Activated T-helper 17 cell treated with anti-CD3 and anti-CD28 coated beads, Interleukin-2, amount 50 U/mL, for 72 hours (primary cell): ENCODE data around the gene CCDC30. TPM values are rescaled to one million over a fixed set of nuclear protein-coding genes. Genes with fewer than 3 reads are reported as not detected.
"Not testable (repeated sequence)": the region's sequence is repeated elsewhere in the genome, so short reads cannot be mapped to it uniquely, and the experiment has no call there.

Experiments
- ATAC-seq: fragments of 150-1000 bp; cut with Tn5 transposase; replicated peaks from 2 replicates; pipeline ENCODE4 v1.10.0; 2021; ENCODE audit warnings: mild to moderate bottlenecking, moderate library complexity
- H3K27ac Mint-ChIP-seq: one replicate; pipeline ENCODE4 v1.8.0; 2022; ENCODE audit warnings: mixed read lengths
- H3K27me3 Mint-ChIP-seq: one replicate; pipeline ENCODE4 v1.8.0; 2022; ENCODE audit warnings: mixed read lengths
- H3K36me3 Mint-ChIP-seq: one replicate; pipeline ENCODE4 v1.8.0; 2022; ENCODE audit warnings: low read depth, mild to moderate bottlenecking, mixed read lengths
- H3K4me1 Mint-ChIP-seq: one replicate; pipeline ENCODE4 v1.8.0; 2022; ENCODE audit warnings: mixed read lengths
- H3K4me3 Mint-ChIP-seq: one replicate; pipeline ENCODE4 v1.8.0; 2022; ENCODE audit warnings: mild to moderate bottlenecking, mixed read lengths
- H3K9me3 Mint-ChIP-seq: one replicate; pipeline ENCODE4 v1.8.0; 2022; ENCODE audit warnings: mixed read lengths
- total RNA-seq, 2 donors: library from RNA; stranded (reverse); gene quantifications; one replicate each; pipeline ENCODE4 v1.2.3, GENCODE V29; 2022

CCDC30 gene
- total RNA-seq, 2 donors from 2014 or later = 2.4 to 5.2 TPM

GRCh38 chr1:42469727-42470126, 6.6 kb downstream of the CCDC30 start:
- peak; percentile 24 for ATAC-seq
- Mint-ChIP-seq H3K4me3 (no peak overlapping the region), H3K27ac (no peak overlapping the region), H3K27me3 (no peaks in the 10 kb centered on the region), H3K4me1 (no peaks in the 10 kb centered on the region), H3K36me3 (no peaks in the 10 kb centered on the region), H3K9me3 (no peaks in the 10 kb centered on the region)

DNA sequence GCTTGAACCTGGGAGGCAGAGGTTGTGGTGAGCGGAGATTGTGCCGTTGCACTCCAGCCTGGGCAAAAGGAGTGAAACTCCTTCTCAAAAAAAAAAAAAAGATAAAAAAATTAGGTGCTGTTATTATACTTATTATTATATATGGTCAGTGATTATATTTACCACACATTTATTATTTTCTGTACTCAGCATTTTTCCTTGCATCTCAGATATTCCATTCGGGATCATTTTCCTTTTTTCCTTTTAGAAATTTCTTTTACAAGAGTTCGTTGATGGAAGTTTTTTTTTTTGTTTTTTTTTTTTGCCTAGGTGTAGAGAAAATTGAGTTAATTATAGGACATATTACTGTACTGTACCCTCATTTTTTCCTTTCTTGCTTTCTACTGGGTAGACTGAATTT, 13.5 kb downstream of the CCDC30 start:
- Mint-ChIP-seq H3K9me3 (no peaks in the 10 kb centered on the region), H3K36me3 (no peaks in the 10 kb centered on the region), H3K27me3 (no peaks in the 10 kb centered on the region), H3K4me1 (no peaks in the 10 kb centered on the region), H3K4me3 (no peak overlapping the region), H3K27ac (no peak overlapping the region)
- no peak for ATAC-seq

DNA sequence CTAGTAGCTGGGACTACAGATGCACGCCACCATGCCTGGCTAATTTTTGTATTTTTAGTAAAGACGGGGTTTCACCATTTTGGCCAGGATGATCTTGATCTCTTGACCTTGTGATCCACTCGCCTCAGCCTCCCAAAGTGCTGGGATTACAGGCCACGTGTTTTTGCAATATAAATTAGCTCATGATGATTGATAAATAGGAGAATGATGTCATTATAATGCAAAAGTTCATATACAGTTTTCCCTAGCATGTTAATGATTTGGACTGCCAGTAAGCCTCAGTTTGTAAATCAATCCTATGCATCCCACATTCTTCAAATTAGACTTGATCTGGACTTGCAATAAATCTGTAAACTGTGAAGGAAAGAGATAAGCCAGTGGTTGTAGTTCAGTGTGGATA, 14.3 kb downstream of the CCDC30 start:
- not testable (repeated sequence) for H3K4me1 Mint-ChIP-seq, H3K4me3 Mint-ChIP-seq, H3K36me3 Mint-ChIP-seq, H3K27me3 Mint-ChIP-seq, H3K27ac Mint-ChIP-seq, ATAC-seq, H3K9me3 Mint-ChIP-seq

- Mint-ChIP-seq H3K4me1 (no peaks in the 10 kb centered on the region), H3K36me3 (peaks cover 6% of the 10 kb centered on the region), H3K9me3 (no peaks in the 10 kb centered on the region), H3K4me3 (no peak overlapping the region), H3K27me3 (no peaks in the 10 kb centered on the region), H3K27ac (no peak overlapping the region)
- no peak for ATAC-seq
Observed at GRCh38 chr1:42477775-42478174, 14.7 kb downstream of the CCDC30 start.

- no peaks in the 10 kb centered on the region for H3K4me1 Mint-ChIP-seq
- ATAC-seq = peak; percentile 29
- H3K9me3 Mint-ChIP-seq = no peaks in the 10 kb centered on the region
- H3K4me3 Mint-ChIP-seq = no peak overlapping the region
- H3K27me3 Mint-ChIP-seq = no peaks in the 10 kb centered on the region
- H3K36me3 Mint-ChIP-seq = peaks cover 14% of the 10 kb centered on the region
- H3K27ac Mint-ChIP-seq = no peak overlapping the region
Observed at GRCh38 chr1:42479621-42480020, 16.5 kb downstream of the CCDC30 start.

DNA sequence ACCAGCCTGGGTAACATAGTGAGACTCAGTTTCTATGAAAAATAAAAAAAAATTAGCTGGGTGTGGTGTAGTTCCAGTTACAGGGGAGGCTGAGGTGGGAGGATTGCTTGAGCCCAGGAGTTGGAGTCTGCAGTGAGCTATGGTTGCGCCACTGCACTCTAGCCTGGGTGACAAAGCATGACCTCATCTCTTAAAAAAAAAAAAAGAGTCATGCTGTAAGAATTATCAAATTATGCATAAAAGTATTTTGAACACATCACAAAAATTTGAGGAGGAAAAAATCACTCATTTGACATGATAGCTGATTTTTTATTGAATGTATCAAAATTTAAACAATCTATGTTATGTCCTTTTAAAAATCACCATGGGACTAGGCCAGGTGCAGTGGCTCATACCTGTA, 17.8 kb downstream of the CCDC30 start:
- no peaks in the 10 kb centered on the region for H3K4me1 Mint-ChIP-seq
- H3K36me3 Mint-ChIP-seq = peaks cover 20% of the 10 kb centered on the region
- no peaks in the 10 kb centered on the region for H3K9me3 Mint-ChIP-seq
- ATAC-seq = no peak
- H3K4me3 Mint-ChIP-seq = no peak overlapping the region
- no peaks in the 10 kb centered on the region for H3K27me3 Mint-ChIP-seq
- no peak overlapping the region for H3K27ac Mint-ChIP-seq

GRCh38 chr1:42482635-42483153, 19.6 kb downstream of the CCDC30 start:
- no peak for ATAC-seq
- H3K36me3 Mint-ChIP-seq = peaks cover 20% of the 10 kb centered on the region
- H3K4me3 Mint-ChIP-seq = no peak overlapping the region
- no peaks in the 10 kb centered on the region for H3K9me3 Mint-ChIP-seq
- no peaks in the 10 kb centered on the region for H3K4me1 Mint-ChIP-seq
- no peak overlapping the region for H3K27ac Mint-ChIP-seq
- H3K27me3 Mint-ChIP-seq = no peaks in the 10 kb centered on the region

DNA sequence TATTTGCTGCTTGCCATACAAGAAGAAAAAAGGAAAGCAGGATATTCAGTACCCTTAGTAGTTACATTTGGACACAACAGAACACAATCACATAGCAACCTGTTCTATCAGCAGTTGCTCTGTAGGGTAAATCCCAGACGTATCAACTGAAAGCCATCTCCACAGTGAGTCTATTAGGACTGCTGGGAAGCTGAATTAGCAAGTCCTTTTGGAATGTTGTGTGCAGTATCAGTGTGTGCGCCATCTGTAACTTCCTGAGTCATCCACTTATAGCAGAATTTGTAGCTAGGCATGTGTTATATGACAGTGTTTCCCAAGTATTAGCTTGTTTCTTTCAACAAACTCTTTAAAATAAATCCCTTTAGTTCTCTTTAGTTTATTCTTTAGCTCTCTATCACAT, 21.3 kb downstream of the CCDC30 start:
- Mint-ChIP-seq H3K27me3 (no peaks in the 10 kb centered on the region), H3K36me3 (peaks cover 20% of the 10 kb centered on the region), H3K9me3 (no peaks in the 10 kb centered on the region), H3K27ac (no peak overlapping the region), H3K4me1 (no peaks in the 10 kb centered on the region), H3K4me3 (no peak overlapping the region)
- ATAC-seq = no peak

DNA sequence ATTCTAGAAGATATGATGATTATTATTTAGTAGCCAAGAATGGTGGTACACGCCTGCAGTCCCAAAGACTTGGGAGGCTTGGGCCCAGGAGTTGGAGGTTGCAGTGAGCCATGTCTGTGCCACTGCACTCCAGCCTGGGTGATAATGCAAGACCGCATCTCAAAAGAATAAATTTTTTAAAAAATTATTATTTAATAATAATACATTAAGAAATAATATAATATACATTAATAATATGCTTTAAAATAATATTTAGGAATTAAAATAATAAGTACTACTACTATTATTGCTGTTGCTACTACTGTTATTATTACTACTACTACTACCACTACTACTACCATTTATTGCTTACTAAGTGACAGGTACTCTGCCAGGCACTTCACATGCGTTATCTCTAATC, 27.2 kb downstream of the CCDC30 start:
- Mint-ChIP-seq H3K4me3 (no peak overlapping the region), H3K4me1 (no peaks in the 10 kb centered on the region), H3K27me3 (no peaks in the 10 kb centered on the region), H3K9me3 (no peaks in the 10 kb centered on the region), H3K27ac (no peak overlapping the region), H3K36me3 (peaks cover 2% of the 10 kb centered on the region)
- ATAC-seq = no peak

DNA sequence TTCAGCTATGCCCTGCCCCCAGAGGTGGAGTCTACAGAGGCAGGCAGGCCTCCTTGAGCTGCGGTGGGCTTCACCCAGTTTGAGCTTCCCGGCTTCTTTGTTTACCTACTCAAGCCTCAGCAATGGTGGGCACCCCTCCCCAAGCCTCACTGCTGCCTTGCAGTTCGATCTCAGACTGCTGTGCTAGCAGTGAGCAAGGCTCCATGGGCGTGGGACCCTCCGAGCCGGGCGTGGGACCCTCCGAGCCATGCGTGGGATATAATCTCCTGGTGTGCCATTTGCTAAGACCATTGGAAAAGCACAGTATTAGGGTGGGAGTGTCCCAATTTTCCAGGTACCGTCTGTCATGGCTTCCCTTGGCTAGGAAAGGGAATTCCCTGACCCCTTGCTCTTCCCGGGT, 38.9 kb downstream of the CCDC30 start:
- not testable (repeated sequence) for H3K4me3 Mint-ChIP-seq, H3K27ac Mint-ChIP-seq, H3K4me1 Mint-ChIP-seq, ATAC-seq, H3K27me3 Mint-ChIP-seq, H3K9me3 Mint-ChIP-seq
- H3K36me3 Mint-ChIP-seq = peaks cover 26% of the 10 kb centered on the region

GRCh38 chr1:42504535-42505128, 41.5 kb downstream of the CCDC30 start:
- Mint-ChIP-seq H3K4me3 (no peak overlapping the region), H3K9me3 (peaks cover 8% of the 10 kb centered on the region), H3K27ac (no peak overlapping the region), H3K4me1 (no peaks in the 10 kb centered on the region), H3K36me3 (peaks cover 26% of the 10 kb centered on the region), H3K27me3 (no peaks in the 10 kb centered on the region)
- no peak for ATAC-seq

DNA sequence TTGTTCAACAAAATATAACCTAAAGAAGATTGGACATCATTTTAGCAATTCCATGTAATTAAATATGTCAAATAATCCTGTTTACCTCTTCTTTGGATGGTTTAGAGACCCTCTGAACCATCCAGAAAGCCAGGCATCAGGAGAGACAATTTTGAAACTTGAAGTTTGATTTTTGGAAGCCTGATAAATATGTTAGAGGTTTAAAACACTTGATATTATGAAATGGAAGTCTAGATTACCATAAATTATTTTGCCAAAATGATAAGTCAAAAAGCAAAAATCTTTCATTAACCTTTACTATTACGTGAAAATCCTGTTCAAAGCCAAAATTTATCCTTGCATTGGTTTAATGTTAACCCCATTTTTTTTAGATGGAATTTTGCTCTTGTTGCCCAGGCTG, 43.5 kb downstream of the CCDC30 start:
- no peak overlapping the region for H3K4me3 Mint-ChIP-seq
- peaks cover 12% of the 10 kb centered on the region for H3K9me3 Mint-ChIP-seq
- H3K36me3 Mint-ChIP-seq = peaks cover 17% of the 10 kb centered on the region
- no peaks in the 10 kb centered on the region for H3K4me1 Mint-ChIP-seq
- ATAC-seq = no peak
- H3K27ac Mint-ChIP-seq = no peak overlapping the region
- H3K27me3 Mint-ChIP-seq = no peaks in the 10 kb centered on the region

GRCh38 chr1:42511581-42512155, 48.6 kb downstream of the CCDC30 start:
- not testable (repeated sequence) for H3K27ac Mint-ChIP-seq, H3K4me3 Mint-ChIP-seq, H3K36me3 Mint-ChIP-seq

GRCh38 chr1:42518908-42519307, 55.8 kb downstream of the CCDC30 start:
- Mint-ChIP-seq H3K9me3 (peaks cover 25% of the 10 kb centered on the region), H3K4me3 (no peak overlapping the region), H3K27me3 (no peaks in the 10 kb centered on the region)

More at GRCh38 chr1:42511581-42512155, 48.6 kb downstream of the CCDC30 start:
- not testable (repeated sequence) for ATAC-seq, H3K4me1 Mint-ChIP-seq, H3K27me3 Mint-ChIP-seq
- H3K9me3 Mint-ChIP-seq = peaks cover 14% of the 10 kb centered on the region

GRCh38 chr1:42523171-42523570, 60.1 kb downstream of the CCDC30 start:
- peaks cover 6% of the 10 kb centered on the region for H3K36me3 Mint-ChIP-seq
- H3K27me3 Mint-ChIP-seq = no peaks in the 10 kb centered on the region
- no peaks in the 10 kb centered on the region for H3K4me1 Mint-ChIP-seq

More at GRCh38 chr1:42518908-42519307, 55.8 kb downstream of the CCDC30 start:
- no peak overlapping the region for H3K27ac Mint-ChIP-seq
- H3K36me3 Mint-ChIP-seq = peaks cover 6% of the 10 kb centered on the region
- H3K4me1 Mint-ChIP-seq = no peaks in the 10 kb centered on the region
- no peak for ATAC-seq

More at GRCh38 chr1:42523171-42523570, 60.1 kb downstream of the CCDC30 start:
- H3K4me3 Mint-ChIP-seq = no peak overlapping the region
- H3K27ac Mint-ChIP-seq = no peak overlapping the region
- no peak for ATAC-seq
- H3K9me3 Mint-ChIP-seq = peaks cover 21% of the 10 kb centered on the region
